Ishikawa (cell line): ENCODE data around the gene FN3K.
A peak's percentile ranks its signal among the peaks of the same experiment; 100 is the strongest.

Experiments
- CEBPB ChIP-seq: IDR thresholded peaks from 2 replicates; pipeline ENCODE4 v1.6.1; 2012
- CREB1 ChIP-seq: IDR thresholded peaks from 2 replicates; pipeline ENCODE4 v1.6.1; 2012; ENCODE audit warnings: low read depth
- EGR1 ChIP-seq: IDR thresholded peaks from 2 replicates; pipeline ENCODE4 v1.6.1; 2012
- EP300 ChIP-seq: IDR thresholded peaks from 2 replicates; pipeline ENCODE4 v1.6.1; 2012; ENCODE audit warnings: borderline replicate concordance
- FOXM1 ChIP-seq: IDR thresholded peaks from 2 replicates; pipeline ENCODE4 v1.6.1; 2012; ENCODE audit warnings: low read depth, borderline replicate concordance
- MAX ChIP-seq: IDR thresholded peaks from 2 replicates; pipeline ENCODE4 v1.6.1; 2012
- NFIC ChIP-seq: IDR thresholded peaks from 2 replicates; pipeline ENCODE4 v1.6.1; 2012
- RAD21 ChIP-seq: IDR thresholded peaks from 2 replicates; pipeline ENCODE4 v1.6.1; 2012; ENCODE audit warnings: low read depth
- TAF1 ChIP-seq: IDR thresholded peaks from 2 replicates; pipeline ENCODE4 v1.6.1; 2012; ENCODE audit warnings: low read depth, mild to moderate bottlenecking
- TCF12 ChIP-seq: IDR thresholded peaks from 2 replicates; pipeline ENCODE4 v1.6.1; 2012; ENCODE audit warnings: low read depth
- TEAD4 ChIP-seq: IDR thresholded peaks from 2 replicates; pipeline ENCODE4 v1.6.1; 2012
- YY1 ChIP-seq: IDR thresholded peaks from 2 replicates; pipeline ENCODE4 v1.6.1; 2012; ENCODE audit warnings: low read depth
- ZBTB7A ChIP-seq: IDR thresholded peaks from 2 replicates; pipeline ENCODE4 v1.6.1; 2012; ENCODE audit warnings: low read depth
- TF ChIP-seq, protein P1 (sequence below): IDR thresholded peaks from 2 replicates; pipeline ENCODE4 v1.6.1; 2012
- TF ChIP-seq, protein P2 (sequence below): IDR thresholded peaks from 2 replicates; pipeline ENCODE4 v1.6.1; 2012; ENCODE audit warnings: low read depth, mild to moderate bottlenecking

FN3K gene

DNA sequence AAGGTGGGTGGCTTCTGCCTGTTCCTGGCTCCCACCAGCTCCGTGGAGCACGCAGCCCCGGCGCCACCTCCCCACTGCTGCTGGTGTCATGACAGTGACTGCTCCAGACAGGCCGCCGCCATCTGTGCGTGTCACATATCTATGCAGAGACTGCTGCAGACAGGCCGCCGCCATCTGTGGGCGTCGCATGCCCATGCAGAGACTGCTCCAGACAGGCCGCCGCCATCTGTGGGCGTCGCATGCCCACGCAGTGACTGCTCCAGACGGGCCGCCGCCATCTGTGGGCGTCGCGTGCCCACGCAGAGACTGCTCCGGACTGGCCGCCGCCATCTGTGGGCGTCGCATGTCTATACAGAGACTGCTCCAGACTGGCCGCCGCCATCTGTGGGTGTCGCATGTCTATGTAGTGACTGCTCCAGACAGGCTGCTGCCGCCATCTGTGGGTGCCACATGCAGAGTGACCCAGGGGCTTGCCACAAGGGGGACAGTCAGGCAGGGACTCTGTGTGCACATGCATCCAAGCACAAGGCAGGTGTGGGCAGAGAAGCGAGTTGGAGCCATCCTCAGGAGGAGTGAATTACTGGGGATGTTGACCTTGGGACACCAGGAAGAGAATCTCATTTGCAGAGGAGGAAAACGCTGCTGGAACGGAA lies 22.2 kb upstream of the FN3K start:
- TF ChIP-seq, protein P1, sequence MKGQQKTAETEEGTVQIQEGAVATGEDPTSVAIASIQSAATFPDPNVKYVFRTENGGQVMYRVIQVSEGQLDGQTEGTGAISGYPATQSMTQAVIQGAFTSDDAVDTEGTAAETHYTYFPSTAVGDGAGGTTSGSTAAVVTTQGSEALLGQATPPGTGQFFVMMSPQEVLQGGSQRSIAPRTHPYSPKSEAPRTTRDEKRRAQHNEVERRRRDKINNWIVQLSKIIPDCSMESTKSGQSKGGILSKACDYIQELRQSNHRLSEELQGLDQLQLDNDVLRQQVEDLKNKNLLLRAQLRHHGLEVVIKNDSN = no peak
- no peak for TF ChIP-seq ZBTB7A

- TF ChIP-seq ZBTB7A (peak; percentile 37; the same call in 1 of the 2 replicates), MAX (peak; percentile 81), TCF12 (peak; percentile 17; the same call in 1 of the 2 replicates), EGR1 (no peak), NFIC (no peak), YY1 (peak; percentile 85), TEAD4 (no peak), TAF1 (peak; percentile 71)
- TF ChIP-seq, protein P1 = no peak
Observed at GRCh38 chr17:82716203-82717010, 19.0 kb upstream of the FN3K start, which contains the start of gene FN3KRP. FN3KRP (plus strand) TSS chr17:82716706; CDS start chr17:82716756, 50 bp downstream.

GRCh38 chr17:82718986-82719685 lies 16.3 kb upstream of the FN3K start:
- TF ChIP-seq NFIC (no peak), EP300 (no peak), TEAD4 (no peak)
- TF ChIP-seq, protein P1 = no peak
- TF ChIP-seq, protein P2, sequence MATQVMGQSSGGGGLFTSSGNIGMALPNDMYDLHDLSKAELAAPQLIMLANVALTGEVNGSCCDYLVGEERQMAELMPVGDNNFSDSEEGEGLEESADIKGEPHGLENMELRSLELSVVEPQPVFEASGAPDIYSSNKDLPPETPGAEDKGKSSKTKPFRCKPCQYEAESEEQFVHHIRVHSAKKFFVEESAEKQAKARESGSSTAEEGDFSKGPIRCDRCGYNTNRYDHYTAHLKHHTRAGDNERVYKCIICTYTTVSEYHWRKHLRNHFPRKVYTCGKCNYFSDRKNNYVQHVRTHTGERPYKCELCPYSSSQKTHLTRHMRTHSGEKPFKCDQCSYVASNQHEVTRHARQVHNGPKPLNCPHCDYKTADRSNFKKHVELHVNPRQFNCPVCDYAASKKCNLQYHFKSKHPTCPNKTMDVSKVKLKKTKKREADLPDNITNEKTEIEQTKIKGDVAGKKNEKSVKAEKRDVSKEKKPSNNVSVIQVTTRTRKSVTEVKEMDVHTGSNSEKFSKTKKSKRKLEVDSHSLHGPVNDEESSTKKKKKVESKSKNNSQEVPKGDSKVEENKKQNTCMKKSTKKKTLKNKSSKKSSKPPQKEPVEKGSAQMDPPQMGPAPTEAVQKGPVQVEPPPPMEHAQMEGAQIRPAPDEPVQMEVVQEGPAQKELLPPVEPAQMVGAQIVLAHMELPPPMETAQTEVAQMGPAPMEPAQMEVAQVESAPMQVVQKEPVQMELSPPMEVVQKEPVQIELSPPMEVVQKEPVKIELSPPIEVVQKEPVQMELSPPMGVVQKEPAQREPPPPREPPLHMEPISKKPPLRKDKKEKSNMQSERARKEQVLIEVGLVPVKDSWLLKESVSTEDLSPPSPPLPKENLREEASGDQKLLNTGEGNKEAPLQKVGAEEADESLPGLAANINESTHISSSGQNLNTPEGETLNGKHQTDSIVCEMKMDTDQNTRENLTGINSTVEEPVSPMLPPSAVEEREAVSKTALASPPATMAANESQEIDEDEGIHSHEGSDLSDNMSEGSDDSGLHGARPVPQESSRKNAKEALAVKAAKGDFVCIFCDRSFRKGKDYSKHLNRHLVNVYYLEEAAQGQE = no peak

GRCh38 chr17:82720204-82720603 lies 15.2 kb upstream of the FN3K start:
- TF ChIP-seq, protein P1 = no peak
- TF ChIP-seq CEBPB (no peak), YY1 (no peak), TCF12 (no peak), NFIC (no peak), CREB1 (no peak), EP300 (no peak), ZBTB7A (no peak), FOXM1 (no peak), TAF1 (no peak), EGR1 (no peak), TEAD4 (no peak), RAD21 (no peak), MAX (no peak)
- TF ChIP-seq, protein P2 = no peak
